Liver (tissue), 9 donors: ENCODE measurements around the gene SLK. TPM values are rescaled to one million over a fixed set of nuclear protein-coding genes. Genes with fewer than 3 reads are reported as not detected.

ENCODE experiments used
- DNase-seq: peaks from one replicate; pipeline ENCODE4 v3.0.0-alpha.2; 2017; ENCODE audit warnings: low spot score
- H3K27ac ChIP-seq, 2 donors: one replicate each; pipeline ENCODE4 v1.7.0; 2013; ENCODE audit warnings: inconsistent platforms in 2 of 2, low read length in 2 of 2, control low read depth in 1 of 2, low read depth in 1 of 2, mild to moderate bottlenecking in 1 of 2
- H3K27me3 ChIP-seq, 4 donors: one replicate each; pipeline versions ENCODE4 v1.6.1 to v1.7.0; 2013; ENCODE audit warnings: low read length in 3 of 4, inconsistent platforms in 1 of 4, mild to moderate bottlenecking in 1 of 4, moderate library complexity in 1 of 4; ENCODE audit not compliant: control insufficient read depth in 4 of 4, insufficient read depth in 4 of 4
- H3K36me3 ChIP-seq, 4 donors: one replicate each; pipeline versions ENCODE4 v1.6.1 to v1.7.0; 2013; ENCODE audit warnings: low read length in 3 of 4, mild to moderate bottlenecking in 3 of 4, low read depth in 1 of 4, moderate library complexity in 1 of 4; ENCODE audit not compliant: control insufficient read depth in 4 of 4, insufficient read depth in 3 of 4
- H3K4me1 ChIP-seq, 4 donors: one replicate each; pipeline versions ENCODE4 v1.6.1 to v1.7.0; 2013; ENCODE audit warnings: low read length in 3 of 4, mild to moderate bottlenecking in 3 of 4, moderate library complexity in 1 of 4; ENCODE audit not compliant: control insufficient read depth in 4 of 4, insufficient read depth in 4 of 4
- H3K4me3 ChIP-seq, 3 donors: one replicate each; pipeline versions ENCODE4 v1.6.1 to v1.7.0; 2013; ENCODE audit warnings: low read length in 3 of 3, control low read depth in 1 of 3, low read depth in 1 of 3, mild to moderate bottlenecking in 1 of 3
- H3K9ac ChIP-seq, 2 donors: one replicate each; pipeline ENCODE4 v1.7.0; 2013; ENCODE audit warnings: low read length in 2 of 2, mild to moderate bottlenecking in 2 of 2, moderate library complexity in 2 of 2, control low read depth in 1 of 2, low read depth in 1 of 2
- H3K9me3 ChIP-seq, 4 donors: one replicate each; pipeline versions ENCODE4 v1.6.1 to v1.7.0; 2013; ENCODE audit warnings: low read length in 3 of 4; ENCODE audit not compliant: control insufficient read depth in 4 of 4
- ATF3 ChIP-seq: IDR thresholded peaks from 2 replicates; pipeline ENCODE4 v1.6.1; 2016; ENCODE audit warnings: antibody characterized with exemption
- EGR1 ChIP-seq, 2 donors: IDR thresholded peaks; 2 replicates each; pipeline ENCODE4 v1.6.1; 2016 to 2018; ENCODE audit warnings: antibody characterized with exemption in 2 of 2, low read depth in 2 of 2
- FOXA1 ChIP-seq: IDR thresholded peaks from 2 replicates; pipeline ENCODE4 v1.6.1; 2016; ENCODE audit warnings: antibody characterized with exemption
- FOXA2 ChIP-seq: IDR thresholded peaks from 2 replicates; pipeline ENCODE4 v1.6.1; 2016; ENCODE audit warnings: antibody characterized with exemption
- GABPA ChIP-seq, 2 donors: IDR thresholded peaks in 1 of 2; conservative IDR thresholded peaks in 1 of 2; 2 replicates each; pipeline ENCODE4 v1.6.1; 2016; ENCODE audit warnings: antibody characterized with exemption in 2 of 2, mild to moderate bottlenecking in 1 of 2, moderate library complexity in 1 of 2
- HNF4A ChIP-seq, 2 donors: conservative IDR thresholded peaks; 2 replicates each; pipeline ENCODE4 v1.6.1; 2016; ENCODE audit warnings: antibody characterized with exemption in 2 of 2, mild to moderate bottlenecking in 2 of 2
- HNF4G ChIP-seq: IDR thresholded peaks from 2 replicates; pipeline ENCODE4 v1.6.1; 2016; ENCODE audit warnings: antibody characterized with exemption
- JUND ChIP-seq, 2 donors: IDR thresholded peaks; 2 replicates each; pipeline ENCODE4 v1.6.1; 2016; ENCODE audit warnings: antibody characterized with exemption in 2 of 2
- MAX ChIP-seq: IDR thresholded peaks from 2 replicates; pipeline ENCODE4 v1.6.1; 2016; ENCODE audit warnings: antibody characterized with exemption
- RAD21 ChIP-seq, 2 donors: IDR thresholded peaks; 2 replicates each; pipeline ENCODE4 v1.6.1; 2016; ENCODE audit warnings: antibody characterized with exemption in 2 of 2, mild to moderate bottlenecking in 2 of 2
- RXRA ChIP-seq, 2 donors: IDR thresholded peaks; 2 replicates each; pipeline ENCODE4 v1.6.1; 2017 to 2018; ENCODE audit warnings: antibody characterized with exemption in 2 of 2, mild to moderate bottlenecking in 1 of 2
- SP1 ChIP-seq: IDR thresholded peaks from 2 replicates; pipeline ENCODE4 v1.6.1; 2018; ENCODE audit warnings: antibody characterized with exemption, mild to moderate bottlenecking
- TAF1 ChIP-seq: conservative IDR thresholded peaks from 2 replicates; pipeline ENCODE4 v1.6.1; 2016; ENCODE audit warnings: antibody characterized with exemption, mild to moderate bottlenecking
- YY1 ChIP-seq: IDR thresholded peaks from 2 replicates; pipeline ENCODE4 v1.6.1; 2016; ENCODE audit warnings: antibody characterized with exemption, mild to moderate bottlenecking
- ZBTB33 ChIP-seq: IDR thresholded peaks from 2 replicates; pipeline ENCODE4 v1.6.1; 2016; ENCODE audit warnings: antibody characterized with exemption
- WGBS: extraction: QIAGEN DNeasy Blood & Tissue Kit; methylation state at CpG from one replicate; pipeline ENCODE4 v1.1.7; 2013; 5-methylcytosine and 5-hydroxymethylcytosine counted together
- polyA plus RNA-seq, 2 donors: library from polyadenylated mRNA; stranded (reverse) in 1 of 2; unstranded in 1 of 2; fragments of 200-250 nt in 1 of 2; fragments of >200 nt in 1 of 2; fragmentation: Nextera tagmentation in 1 of 2; extraction: Ambion mirVana in 1 of 2; gene quantifications; one replicate each; pipeline versions ENCODE4 v1.2.1 to v1.2.3, GENCODE V29; 2013 to 2015
- total RNA-seq, 2 donors: library from RNA; depleted of rRNA; stranded (reverse); fragments of >200 nt; gene quantifications; one replicate each; pipeline ENCODE4 v1.2.3, GENCODE V29; 2014
- donor health status: healthy.
- donor health status: healthy.
- donor health status: healthy.
- donor health status: healthy.
- donor health status: healthy.

Gene SLK
- total and polyA plus RNA-seq, 4 donors, result 3.9 to 20.3 (median 12.4) TPM

- TF ChIP-seq HNF4G (no peak), JUND (IDR thresholded peaks at IDR 0.05) (no peak), RXRA (IDR thresholded peaks at IDR 0.05) (no peak), FOXA2 (no peak), ATF3 (no peak), SP1 (no peak), FOXA1 (no peak), EGR1 (IDR thresholded peaks at IDR 0.05; ENCODE audit: low read depth in 2 of 2) (no peak), RAD21 (IDR thresholded peaks at IDR 0.05) (no peak), GABPA (IDR thresholded peaks at IDR 0.05 in 1 of 2, conservative IDR thresholded peaks at IDR 0.05 in 1 of 2) (no peak), MAX (no peak), HNF4A (conservative IDR thresholded peaks at IDR 0.05) (no peak), ZBTB33 (no peak)
- peaks cover 3 to 26% (median 13%) of the 10 kb centered on the region in 4 donors for H3K4me1 ChIP-seq
- DNase-seq, result no peak
- no peak overlapping the region for H3K4me3 ChIP-seq
- H3K27me3 ChIP-seq, result no peaks in the 10 kb centered on the region
- H3K27ac ChIP-seq, result no peak overlapping the region
- no peaks in the 10 kb centered on the region for H3K36me3 ChIP-seq
- no peaks in the 10 kb centered on the region for H3K9me3 ChIP-seq
- WGBS, result 97% methylated on average over 1 of the region's 1 CpG
- no peak overlapping the region for H3K9ac ChIP-seq
These were observed 47.3 kb upstream of the SLK start for GRCh38 chr10:103919648-103920025.

- H3K27ac ChIP-seq, result no peak overlapping the region
- DNase-seq, result no peak
- no peaks in the 10 kb centered on the region for H3K36me3 ChIP-seq
- H3K9me3 ChIP-seq, result no peaks in the 10 kb centered on the region
- TF ChIP-seq HNF4G, result no peak
- H3K27me3 ChIP-seq, result no peaks in the 10 kb centered on the region
- H3K4me3 ChIP-seq, result no peak overlapping the region
- no peak overlapping the region for H3K9ac ChIP-seq
- peaks cover 3 to 21% (median 12%) of the 10 kb centered on the region in 4 donors for H3K4me1 ChIP-seq
- WGBS, result 89% methylated on average over 1 of the region's 1 CpG
These were observed 45.7 kb upstream of the SLK start for GRCh38 chr10:103921248-103921647.

GRCh38 chr10:103921750-103922195 lies 45.2 kb upstream of the SLK start:
- H3K27ac ChIP-seq, result no peak overlapping the region

More at GRCh38 chr10:103921750-103922195, 45.2 kb upstream of the SLK start:
- WGBS, result 59% methylated on average over 7 of the region's 7 CpGs
- Histone ChIP-seq H3K36me3 (no peaks in the 10 kb centered on the region), H3K4me3 (no peak overlapping the region), H3K9me3 (no peaks in the 10 kb centered on the region), H3K9ac (no peak overlapping the region), H3K4me1 (peaks cover 3 to 15% (median 9%) of the 10 kb centered on the region in 4 donors), H3K27me3 (no peaks in the 10 kb centered on the region)
- no peak for DNase-seq
- TF ChIP-seq TAF1 (no peak), ATF3 (no peak), RAD21 (IDR thresholded peaks at IDR 0.05) (no peak), MAX (no peak), SP1 (no peak), FOXA1 (no peak), EGR1 (IDR thresholded peaks at IDR 0.05; ENCODE audit: low read depth in 2 of 2) (no peak), HNF4G (no peak), HNF4A (conservative IDR thresholded peaks at IDR 0.05) (no peak), YY1 (no peak), GABPA (IDR thresholded peaks at IDR 0.05 in 1 of 2, conservative IDR thresholded peaks at IDR 0.05 in 1 of 2) (no peak)
